WI38 (cell line): Measurements from ENCODE around the gene FLYWCH2.

Experiments used
- H3K4me3 ChIP-seq: 2 replicates; pipeline ENCODE4 v1.5.1; 2011; ENCODE audit warnings: low read depth, mild to moderate bottlenecking, control low read depth, low read length
- TF ChIP-seq, protein P1 (sequence below): IDR thresholded peaks from 2 replicates; pipeline ENCODE4 v1.5.1; 2012; ENCODE audit warnings: low read depth, mild to moderate bottlenecking, control low read depth, low read length

Gene FLYWCH2

DNA sequence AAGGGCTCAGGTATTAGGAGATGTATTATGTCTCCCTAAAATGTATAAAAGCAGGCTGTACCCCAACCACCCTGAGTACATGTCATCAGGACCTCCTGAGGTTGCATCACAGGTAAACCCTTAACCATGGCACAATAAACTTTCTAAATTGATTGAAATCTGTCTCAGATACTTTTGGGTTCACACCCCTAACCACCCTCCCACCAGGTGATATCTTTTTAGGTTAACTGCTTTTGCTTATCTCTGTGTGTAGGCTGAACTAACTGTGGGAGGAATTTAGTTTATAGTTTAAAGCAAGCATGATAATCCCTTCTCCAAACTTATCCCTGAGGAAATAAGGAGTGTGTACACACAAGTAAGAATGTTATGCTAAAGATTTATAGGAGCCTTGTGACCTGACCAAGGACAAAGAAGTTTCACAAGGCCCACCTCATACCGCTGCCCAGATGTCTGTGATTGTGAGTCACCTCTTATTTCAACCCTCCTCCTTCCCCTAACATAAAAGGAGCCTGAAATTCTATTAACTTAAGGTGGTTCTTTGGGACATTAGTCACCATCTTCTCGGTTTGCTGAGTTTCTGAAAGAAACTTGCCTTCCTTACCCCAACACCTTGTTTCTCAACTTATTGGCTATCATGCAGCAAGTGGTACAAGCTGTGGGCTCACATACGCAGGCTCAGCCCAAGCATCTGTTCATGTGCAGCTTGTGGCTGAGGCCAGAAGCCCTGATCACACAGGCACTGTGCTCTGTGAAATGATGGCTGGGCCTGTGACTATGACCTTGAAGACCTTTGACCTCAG is 36.3 kb upstream of the FLYWCH2 start:
- no peak overlapping the region for H3K4me3 ChIP-seq
- TF ChIP-seq, protein P1, sequence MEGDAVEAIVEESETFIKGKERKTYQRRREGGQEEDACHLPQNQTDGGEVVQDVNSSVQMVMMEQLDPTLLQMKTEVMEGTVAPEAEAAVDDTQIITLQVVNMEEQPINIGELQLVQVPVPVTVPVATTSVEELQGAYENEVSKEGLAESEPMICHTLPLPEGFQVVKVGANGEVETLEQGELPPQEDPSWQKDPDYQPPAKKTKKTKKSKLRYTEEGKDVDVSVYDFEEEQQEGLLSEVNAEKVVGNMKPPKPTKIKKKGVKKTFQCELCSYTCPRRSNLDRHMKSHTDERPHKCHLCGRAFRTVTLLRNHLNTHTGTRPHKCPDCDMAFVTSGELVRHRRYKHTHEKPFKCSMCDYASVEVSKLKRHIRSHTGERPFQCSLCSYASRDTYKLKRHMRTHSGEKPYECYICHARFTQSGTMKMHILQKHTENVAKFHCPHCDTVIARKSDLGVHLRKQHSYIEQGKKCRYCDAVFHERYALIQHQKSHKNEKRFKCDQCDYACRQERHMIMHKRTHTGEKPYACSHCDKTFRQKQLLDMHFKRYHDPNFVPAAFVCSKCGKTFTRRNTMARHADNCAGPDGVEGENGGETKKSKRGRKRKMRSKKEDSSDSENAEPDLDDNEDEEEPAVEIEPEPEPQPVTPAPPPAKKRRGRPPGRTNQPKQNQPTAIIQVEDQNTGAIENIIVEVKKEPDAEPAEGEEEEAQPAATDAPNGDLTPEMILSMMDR, result no peak

DNA sequence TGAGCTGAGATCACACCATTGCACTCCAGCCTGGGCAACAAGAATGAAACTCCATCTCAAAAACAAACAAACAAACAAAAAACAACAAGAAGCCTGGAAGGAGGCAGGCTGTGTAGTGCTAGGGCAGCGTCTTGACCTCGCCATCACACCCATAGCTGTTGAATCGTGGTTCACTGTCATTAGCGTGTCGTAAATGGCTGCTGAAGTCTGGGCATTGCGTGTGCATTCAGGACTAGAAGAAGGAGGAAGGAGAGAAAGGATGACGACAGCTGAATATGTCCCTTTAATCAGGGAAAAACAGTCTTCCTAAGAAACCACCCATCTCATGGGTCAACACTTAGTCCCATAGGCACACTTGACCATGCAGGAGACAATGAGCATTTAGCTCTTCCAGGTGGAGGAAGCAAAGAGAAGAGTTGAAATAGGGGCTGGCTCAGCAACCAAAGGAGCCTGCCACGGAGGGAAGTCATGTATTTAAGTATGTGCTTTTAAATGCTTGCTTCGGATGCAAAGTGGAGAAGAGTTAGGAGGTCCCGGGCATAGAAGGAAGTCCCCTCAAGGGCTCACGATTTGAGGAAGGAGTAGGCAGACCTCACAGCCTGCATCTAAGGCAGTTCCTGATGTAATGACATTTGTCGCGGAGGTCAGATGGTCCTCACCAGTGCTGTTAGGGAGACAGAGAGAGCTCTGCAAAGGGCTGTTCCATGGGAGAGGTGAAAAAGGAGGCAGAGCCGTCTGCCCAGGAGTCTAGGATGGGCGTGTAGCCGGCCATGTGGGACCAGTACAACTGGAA is 33.9 kb upstream of the FLYWCH2 start:
- no peak overlapping the region for H3K4me3 ChIP-seq
- TF ChIP-seq, protein P1, result no peak

DNA sequence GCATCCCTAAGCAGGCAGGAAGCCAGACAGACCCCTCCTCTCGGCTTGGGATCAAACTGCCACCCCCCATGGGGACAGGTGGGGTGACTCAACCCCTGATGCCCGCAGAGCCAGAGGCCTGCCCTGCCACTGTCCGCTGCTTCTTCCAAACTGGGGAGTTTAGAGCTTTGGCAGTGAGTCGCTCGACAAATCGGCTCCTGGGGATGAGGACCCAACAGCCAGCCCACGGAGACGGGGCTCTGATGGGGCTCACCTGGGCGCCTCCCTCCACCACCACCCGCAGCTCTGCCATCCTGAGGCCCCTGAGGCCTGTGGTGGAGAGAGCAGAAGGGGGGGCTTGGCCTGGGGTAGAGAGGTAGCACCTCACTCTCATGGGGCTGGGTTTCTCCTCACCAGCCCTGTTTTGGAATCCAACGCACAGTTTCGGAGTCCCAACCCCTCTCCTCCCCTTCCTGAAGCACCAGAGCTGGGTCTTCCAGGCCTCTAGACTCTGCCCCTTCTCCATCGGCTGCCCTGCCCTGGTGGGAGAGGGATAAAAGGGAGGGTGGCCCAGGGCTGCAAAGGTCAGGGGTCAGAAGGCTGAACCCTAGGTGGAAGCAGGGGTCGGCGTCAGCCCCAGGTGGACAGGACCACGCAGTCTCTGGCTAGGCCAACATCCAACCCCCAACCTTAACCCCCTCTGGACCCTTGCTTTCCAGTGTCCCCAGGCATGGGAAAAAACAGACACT is 30.8 kb upstream of the FLYWCH2 start:
- TF ChIP-seq, protein P1, result no peak
- H3K4me3 ChIP-seq, result no peak overlapping the region

GRCh38 chr16:2852731-2853507 is 30.1 kb upstream of the FLYWCH2 start:
- H3K4me3 ChIP-seq, result no peak overlapping the region
- TF ChIP-seq, protein P1, result no peak

GRCh38 chr16:2853531-2854073 is 29.4 kb upstream of the FLYWCH2 start:
- TF ChIP-seq, protein P1, result no peak
- no peak overlapping the region for H3K4me3 ChIP-seq

- H3K4me3 ChIP-seq, result no peak overlapping the region
- TF ChIP-seq, protein P1, result peak; percentile 37; the same call in 1 of the 2 replicates
These were observed 28.2 kb upstream of the FLYWCH2 start for GRCh38 chr16:2854700-2855309.
